Suprapubic skin (tissue), 4 donors: ENCODE data around the gene SVIL.

Experiments
- CTCF ChIP-seq, 2 donors: fragments of 200-600 bp in 1 of 2; fragments of 450-650 bp in 1 of 2; sonication (generic) in 1 of 2; IDR thresholded peaks; one replicate each; pipeline ENCODE4 v1.5.1; 2016 to 2019; ENCODE audit warnings: antibody characterized with exemption in 2 of 2, mild to moderate bottlenecking in 1 of 2, moderate library complexity in 1 of 2
- EP300 ChIP-seq: sonication (generic); formaldehyde crosslinking; IDR thresholded peaks from one replicate; pipeline ENCODE4 v1.6.1; 2017; ENCODE audit warnings: antibody characterized with exemption
- POLR2A ChIP-seq, 2 donors: fragments of 450-650 bp; IDR thresholded peaks; one replicate each; pipeline ENCODE4 v1.6.1; 2017; ENCODE audit warnings: antibody characterized with exemption in 2 of 2, mild to moderate bottlenecking in 2 of 2, moderate library complexity in 2 of 2
- POLR2AphosphoS5 ChIP-seq, 3 donors: sonication (generic); formaldehyde crosslinking; IDR thresholded peaks; one replicate each; pipeline ENCODE4 v1.6.1; 2017; ENCODE audit warnings: antibody characterized with exemption in 3 of 3

GRCh38 chr10:29446327-29446726, 188.4 kb downstream of the SVIL start:
- TF ChIP-seq CTCF (IDR thresholded peaks at IDR 0.05) (no peak), EP300 (no peak), POLR2AphosphoS5 (IDR thresholded peaks at IDR 0.05) (no peak), POLR2A (IDR thresholded peaks at IDR 0.05) (no peak)
